RWPE1 (cell line): ENCODE measurements around the gene ANKRD42.

Experiments used
- CTCF ChIA-PET: fragments of 350-600 bp; sonication (Branson Sonifier 250); formaldehyde crosslinking; extraction: SDS; loops from one replicate; lab custom pipeline; 2021; lab: Yijun Ruan, JAX
- POLR2A ChIA-PET: fragments of 400-600 bp; formaldehyde crosslinking; extraction: SDS; loops from one replicate; lab custom pipeline; 2020; ENCODE audit warnings: antibody characterized with exemption; ENCODE audit not compliant: low non-redundant PET; lab: Yijun Ruan, JAX
- DNase-seq: peaks from one replicate; pipeline ENCODE4 v3.0.0; 2012; ENCODE audit warnings: low spot score
- H3K27ac ChIP-seq: fragments of 450-650 bp; 2 replicates; pipeline ENCODE4 v1.5.1; 2017
- CTCF ChIP-seq: fragments of 450-650 bp; conservative IDR thresholded peaks from 2 replicates; pipeline ENCODE4 v1.5.1; 2017; ENCODE audit warnings: low read depth, mild to moderate bottlenecking

Gene ANKRD42

GRCh38 chr11:83172551-83172950 lies 21.0 kb upstream of the ANKRD42 start:
- H3K27ac ChIP-seq, result no peak overlapping the region
- POLR2A ChIA-PET, result no interaction called here
- CTCF ChIA-PET, result no interaction called here
- no peak for DNase-seq
- no peak for TF ChIP-seq CTCF

GRCh38 chr11:83174008-83174407 lies 19.5 kb upstream of the ANKRD42 start:
- no peak overlapping the region for H3K27ac ChIP-seq
- no peak for TF ChIP-seq CTCF
- POLR2A ChIA-PET, result no interaction called here
- DNase-seq, result no peak
- CTCF ChIA-PET, result interaction anchor here (0.8 kb wide), 1 partner anchor 72 kb away, joined by 4 read pairs; no protein-coding TSS in a partner anchor

GRCh38 chr11:83175815-83176214 lies 17.7 kb upstream of the ANKRD42 start:
- no peak for DNase-seq
- POLR2A ChIA-PET, result no interaction called here
- CTCF ChIA-PET, result interaction anchor here (0.6 kb wide), 1 partner anchor 27 kb away, joined by 3 read pairs; no protein-coding TSS in a partner anchor
- no peak for TF ChIP-seq CTCF
- no peak overlapping the region for H3K27ac ChIP-seq

- no peak for TF ChIP-seq CTCF
- DNase-seq, result no peak
- no peak overlapping the region for H3K27ac ChIP-seq
- CTCF ChIA-PET, result interaction anchor here (0.6 kb wide), 1 partner anchor 247 kb away, joined by 4 read pairs; no protein-coding TSS in a partner anchor
- POLR2A ChIA-PET, result no interaction called here
Measured at GRCh38 chr11:83181815-83182214, 11.7 kb upstream of the ANKRD42 start.

GRCh38 chr11:83185767-83186166 lies 7.7 kb upstream of the ANKRD42 start:
- POLR2A ChIA-PET, result no interaction called here
- CTCF ChIA-PET, result no interaction called here
- no peak overlapping the region for H3K27ac ChIP-seq
- DNase-seq, result no peak
- no peak for TF ChIP-seq CTCF

- CTCF ChIA-PET, result no interaction called here
- POLR2A ChIA-PET, result interaction anchor here (0.5 kb wide), 1 partner anchor 28 kb away, joined by 6 read pairs; no protein-coding TSS in a partner anchor
- H3K27ac ChIP-seq, result no peak overlapping the region
- no peak for TF ChIP-seq CTCF
- DNase-seq, result no peak
Measured at GRCh38 chr11:83187465-83187864, 6.0 kb upstream of the ANKRD42 start.
